IPS-NIHi11 (cell line): ENCODE data around the gene FOXF2.
"Not testable (repeated sequence)": the region's sequence is repeated elsewhere in the genome, so short reads cannot be mapped to it uniquely, and the experiment has no call there.

Source experiments
- DNase-seq: peaks from one replicate; pipeline ENCODE4 v3.0.0; 2012; ENCODE audit warnings: mixed read lengths, low spot score

Gene FOXF2

GRCh38 chr6:1389369-1390132 lies at the start of gene FOXF2:
TSS of gene FOXF2 (plus strand) at chr6:1389576. CDS start at chr6:1389948, 372 bp downstream.
- DNase-seq: peak; percentile 74

DNA sequence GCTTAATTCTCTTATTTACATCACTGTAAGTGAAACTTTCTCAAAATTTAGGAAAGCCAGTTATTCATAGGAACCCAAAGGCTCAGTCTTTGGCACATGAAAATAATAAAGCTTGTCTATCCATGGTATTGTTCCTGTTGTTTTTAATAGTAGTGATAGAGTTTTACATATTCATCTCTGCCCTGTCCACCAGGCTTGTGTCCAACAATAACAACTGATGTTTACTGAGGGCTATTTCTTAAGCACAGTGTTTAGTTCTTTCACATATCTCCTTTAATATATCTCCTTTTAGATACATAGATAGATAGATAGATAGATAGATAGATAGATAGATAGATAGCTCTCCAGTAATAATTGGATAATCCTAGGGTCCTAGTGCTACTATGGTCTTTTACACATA lies 43.3 kb upstream of the FOXF2 start:
- DNase-seq: no peak

GRCh38 chr6:1346558-1347091 lies 42.8 kb upstream of the FOXF2 start:
- DNase-seq: no peak

DNA sequence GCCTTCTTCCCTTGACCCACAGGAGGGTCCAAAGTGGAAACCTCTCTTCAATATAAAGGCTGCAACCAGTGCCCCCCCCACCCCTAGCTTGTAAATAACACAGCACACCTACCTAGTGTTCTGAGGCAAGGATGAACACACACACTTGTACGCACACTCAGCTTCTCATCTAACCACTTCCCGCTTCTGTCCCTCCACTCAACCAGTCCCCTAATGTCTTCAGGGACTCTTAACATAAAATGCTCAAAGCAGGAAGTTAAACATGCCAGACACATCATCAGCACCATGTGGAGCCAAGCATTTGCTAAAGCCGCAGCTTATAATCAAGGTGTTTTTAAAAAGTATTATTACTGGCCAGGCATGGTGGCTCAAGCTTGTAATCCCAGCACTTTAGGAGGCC lies 42.2 kb upstream of the FOXF2 start:
- DNase-seq: no peak

DNA sequence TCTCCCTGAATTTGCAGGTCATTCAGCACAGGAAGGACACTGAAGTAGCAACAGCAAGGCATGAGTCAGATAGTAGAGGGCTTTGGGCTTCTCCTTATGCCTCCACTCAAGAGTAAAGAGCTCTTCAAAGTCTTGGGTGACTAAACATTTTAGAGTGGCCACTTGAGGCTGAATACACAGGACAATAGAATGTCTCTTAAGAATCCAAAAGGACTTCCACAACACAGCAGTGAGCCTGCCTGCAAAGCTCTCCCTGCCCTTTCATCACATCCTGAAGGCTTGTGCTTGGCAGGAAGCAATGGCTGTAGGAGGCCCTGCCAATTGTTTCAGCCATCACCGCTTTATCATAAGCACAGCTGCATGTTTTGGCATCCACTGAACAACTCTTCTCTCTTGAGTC lies 40.7 kb upstream of the FOXF2 start:
- peak; percentile 35 for DNase-seq

DNA sequence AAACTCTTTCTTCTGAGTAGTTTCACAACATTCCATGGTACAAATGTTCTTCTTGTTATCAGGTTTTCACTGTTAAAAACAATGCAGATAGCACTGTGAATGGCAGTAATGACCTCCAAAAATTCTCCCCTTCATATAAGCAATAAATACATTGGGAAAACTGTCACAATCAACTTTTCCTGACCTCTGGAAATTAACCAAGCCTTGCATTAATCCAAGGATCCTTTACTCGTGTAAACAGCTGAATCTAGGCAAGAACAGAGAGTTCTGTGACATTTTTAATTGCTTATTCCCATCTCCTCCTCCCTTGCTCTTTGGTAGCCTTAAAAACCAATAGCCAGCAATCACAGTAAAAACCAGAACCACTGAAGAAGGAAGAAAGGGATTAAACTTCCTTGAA lies 39.7 kb upstream of the FOXF2 start:
- no peak for DNase-seq

DNA sequence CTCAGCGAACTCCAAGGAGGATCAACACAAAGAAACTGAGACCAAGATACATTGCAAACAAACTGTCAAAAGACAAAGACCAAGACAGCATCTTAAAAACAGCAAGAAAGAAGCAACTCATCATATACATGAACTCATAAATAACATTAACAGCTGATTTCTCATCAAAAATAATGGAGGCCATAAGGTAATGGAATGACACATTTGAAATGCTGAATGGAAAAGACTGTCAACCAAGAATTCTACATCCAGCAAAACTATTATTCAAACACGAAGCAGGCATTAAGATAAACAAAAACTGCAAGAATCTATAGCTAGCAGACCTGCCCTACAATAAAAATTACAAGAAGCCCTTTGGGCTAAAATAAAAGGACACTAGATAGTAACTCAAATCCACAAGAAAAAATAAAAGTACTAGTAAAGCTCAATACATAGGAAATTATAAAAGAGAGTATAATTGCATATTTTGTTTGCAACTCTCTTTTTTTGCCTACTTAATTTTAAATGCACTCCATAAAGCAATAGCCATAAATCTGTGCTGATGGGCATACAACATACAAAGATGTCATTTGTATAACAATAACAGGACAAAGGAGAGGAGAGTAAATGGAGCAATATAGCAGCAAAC lies 37.9 kb upstream of the FOXF2 start:
- DNase-seq: no peak

- not testable (repeated sequence) for DNase-seq
These were observed 34.3 kb upstream of the FOXF2 start for GRCh38 chr6:1355068-1355467.

GRCh38 chr6:1361717-1362116 lies 27.7 kb upstream of the FOXF2 start:
- DNase-seq: not testable (repeated sequence)

- no peak for DNase-seq
These were observed 26.7 kb upstream of the FOXF2 start for GRCh38 chr6:1362643-1363042.

GRCh38 chr6:1363298-1363697 lies 26.1 kb upstream of the FOXF2 start:
- no peak for DNase-seq

DNA sequence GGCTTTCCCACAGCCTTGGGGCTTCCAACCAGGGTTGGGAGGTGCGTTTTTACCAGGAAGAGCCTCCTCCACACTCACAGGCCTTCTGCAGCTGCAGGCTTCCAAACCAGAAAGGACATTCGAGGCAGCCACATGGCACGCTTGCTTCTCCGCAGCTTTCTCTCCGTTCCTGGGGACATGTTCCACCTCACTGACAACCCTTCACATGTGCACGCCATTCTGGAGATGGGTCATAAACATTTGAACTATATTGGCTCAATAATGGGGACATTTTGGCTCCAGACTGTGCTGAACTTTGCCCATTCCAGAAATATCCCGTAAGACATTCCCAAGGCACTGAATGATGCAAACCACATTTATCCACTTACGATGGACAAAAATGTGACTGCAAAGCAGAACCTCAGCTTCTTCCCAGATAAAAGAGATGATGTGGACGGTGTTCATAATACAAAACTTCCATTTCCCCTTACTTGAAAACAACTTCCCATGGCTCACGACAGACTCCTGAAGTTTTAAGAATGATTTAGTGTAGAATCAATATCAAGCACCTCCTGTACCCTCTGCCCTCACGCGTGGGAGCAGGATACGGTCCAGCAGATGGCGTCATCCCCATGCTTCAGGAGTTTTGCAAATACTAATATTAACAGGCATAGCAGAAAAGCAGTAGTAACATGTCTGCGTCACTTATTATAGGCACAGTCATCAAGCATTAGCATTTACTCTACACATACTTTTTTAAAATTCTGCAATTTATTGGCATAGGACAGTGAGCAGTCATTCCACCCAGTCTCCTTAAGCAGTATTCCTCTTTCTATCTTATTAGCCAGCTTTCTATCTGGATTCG lies 25.4 kb upstream of the FOXF2 start:
- peak; percentile 37 for DNase-seq

- no peak for DNase-seq
These were observed 24.6 kb upstream of the FOXF2 start for GRCh38 chr6:1364791-1365190.

DNA sequence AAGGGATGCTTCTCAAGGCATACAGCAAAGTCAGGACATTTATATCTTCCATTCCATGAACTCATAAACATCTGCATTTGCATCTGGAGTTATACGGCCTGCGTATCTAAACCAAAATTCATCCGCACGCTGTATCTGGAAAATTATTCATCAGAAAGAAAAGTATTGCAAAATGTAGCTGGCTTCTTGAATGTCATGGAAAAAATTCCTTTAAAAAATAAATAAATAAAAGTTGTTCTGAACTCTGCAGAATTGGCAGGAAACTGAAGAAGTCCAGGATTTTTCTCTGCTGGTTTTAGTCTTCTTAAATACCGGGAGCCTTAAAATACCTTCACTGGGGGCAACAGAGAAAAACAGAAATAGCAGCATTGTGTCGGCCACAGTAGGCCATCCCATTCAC lies 23.7 kb upstream of the FOXF2 start:
- DNase-seq: no peak

DNA sequence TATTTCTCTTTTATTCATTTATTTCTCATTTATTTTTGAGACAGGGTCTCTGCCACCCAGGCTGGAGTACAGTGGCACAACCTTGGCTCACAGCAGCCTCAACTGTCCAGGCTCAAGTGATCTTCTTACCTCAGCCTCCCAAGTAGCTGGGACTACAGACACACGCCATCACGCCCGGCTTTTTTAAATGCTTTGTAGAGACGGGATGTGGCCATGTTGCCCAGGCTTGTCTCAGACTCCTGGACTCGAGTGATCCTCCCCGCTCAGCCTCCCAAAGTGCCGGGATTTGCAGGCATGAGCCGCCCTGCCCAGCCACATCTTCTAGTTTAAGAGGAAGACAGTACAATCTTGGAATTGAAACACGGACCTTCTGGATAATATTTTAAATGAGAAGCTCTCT lies 21.6 kb upstream of the FOXF2 start:
- DNase-seq: no peak

GRCh38 chr6:1368940-1369339 lies 20.4 kb upstream of the FOXF2 start:
- DNase-seq: no peak

DNA sequence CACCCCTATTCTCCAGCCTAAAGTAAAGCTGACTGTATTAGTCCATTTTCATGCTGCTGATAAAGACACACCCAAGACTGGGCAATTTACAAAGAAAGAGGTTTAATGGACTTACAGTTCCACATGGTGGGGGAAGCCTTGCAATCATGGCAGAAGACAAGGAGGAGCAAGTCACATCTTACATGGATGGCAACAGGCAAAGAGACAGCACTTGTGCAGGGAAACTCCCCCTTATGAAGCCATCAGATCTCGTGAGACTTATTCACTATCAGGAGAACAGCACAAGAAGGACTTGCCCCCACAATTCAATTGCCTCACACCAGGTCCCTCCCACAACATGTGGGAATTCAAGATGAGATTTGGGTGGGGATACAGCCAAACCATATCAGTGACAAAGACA lies 19.7 kb upstream of the FOXF2 start:
- not testable (repeated sequence) for DNase-seq

GRCh38 chr6:1371933-1372332 lies 17.4 kb upstream of the FOXF2 start:
- no peak for DNase-seq

- no peak for DNase-seq
These were observed 16.7 kb upstream of the FOXF2 start for GRCh38 chr6:1372690-1373089.

- DNase-seq: no peak
These were observed 12.7 kb upstream of the FOXF2 start for GRCh38 chr6:1376653-1377052.

DNA sequence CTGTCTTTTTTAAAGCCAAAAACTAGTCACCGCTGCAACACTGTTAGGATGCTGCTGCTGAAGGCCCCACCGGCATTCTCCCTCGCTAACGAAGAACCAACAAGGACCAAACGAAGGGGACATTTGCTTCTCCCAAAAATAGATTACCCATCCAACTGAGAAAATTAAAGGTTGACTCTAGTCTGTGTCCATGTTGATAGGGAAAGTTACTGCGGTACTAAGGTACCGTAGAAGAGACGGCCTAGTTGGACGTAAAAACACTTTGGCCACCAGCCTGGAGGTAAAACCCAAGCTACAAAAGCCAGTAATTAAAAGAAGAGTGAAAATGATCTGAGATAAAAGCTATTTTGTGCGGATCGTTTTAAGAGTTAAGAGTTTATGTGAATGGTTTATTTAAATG lies 11.8 kb upstream of the FOXF2 start:
- no peak for DNase-seq
